Endometrium (tissue), 2 donors: Measurements from ENCODE around the gene TMEM14C.
A peak's percentile ranks its signal among the peaks of the same experiment; 100 is the strongest.
"Not testable (repeated sequence)": the region's sequence is repeated elsewhere in the genome, so short reads cannot be mapped to it uniquely, and the experiment has no call there.

Source experiments
- FAIRE-seq: peaks from 2 replicates; lab custom pipeline; 2012; peaks lifted over from hg19 to GRCh38; lab: Jason Lieb, UNC
- donor health status: control.
- donor health status: control.

TMEM14C gene

DNA sequence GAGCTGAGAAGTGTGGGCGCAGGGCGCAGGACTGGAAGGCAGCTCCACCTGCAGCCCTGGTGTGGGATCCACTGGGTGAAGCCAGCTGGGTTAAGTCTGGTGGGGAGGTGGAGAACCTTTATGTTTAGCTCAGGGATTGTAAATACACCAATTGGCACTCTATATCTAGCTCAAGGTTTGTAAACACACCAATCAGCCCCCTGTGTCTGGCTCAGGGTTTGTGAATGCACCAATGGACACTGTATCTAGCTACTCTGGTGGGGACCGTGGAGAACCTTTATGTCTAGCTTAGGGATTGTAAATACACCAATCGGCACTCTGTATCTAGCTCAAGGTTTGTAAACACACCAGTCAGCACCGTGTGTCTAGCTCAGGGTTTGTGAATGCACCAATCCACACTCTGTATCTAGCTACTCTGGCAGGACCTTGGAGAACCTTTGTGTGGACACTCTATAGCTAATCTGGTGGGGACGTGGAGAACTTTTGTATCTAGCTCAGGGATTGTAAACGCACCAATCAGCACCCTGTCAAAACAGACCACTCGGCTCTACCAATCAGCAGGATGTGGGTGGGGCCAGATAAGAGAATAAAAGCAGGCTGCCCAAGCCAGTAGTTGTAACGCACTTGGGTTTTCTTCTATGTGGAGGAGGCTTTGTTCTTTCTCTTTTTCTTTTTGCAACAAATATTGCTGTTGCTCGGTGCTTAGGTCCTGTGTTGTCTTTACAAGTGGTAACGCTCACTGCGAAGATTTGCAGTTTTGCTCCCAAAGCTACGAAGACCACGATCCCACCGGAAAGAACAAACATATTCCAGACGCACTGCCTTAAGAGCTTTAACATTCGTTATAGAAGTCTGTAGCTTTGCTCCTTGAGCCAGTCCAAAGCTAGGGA is 1.7 kb upstream of the TMEM14C start:
- FAIRE-seq, result not testable (repeated sequence)

DNA sequence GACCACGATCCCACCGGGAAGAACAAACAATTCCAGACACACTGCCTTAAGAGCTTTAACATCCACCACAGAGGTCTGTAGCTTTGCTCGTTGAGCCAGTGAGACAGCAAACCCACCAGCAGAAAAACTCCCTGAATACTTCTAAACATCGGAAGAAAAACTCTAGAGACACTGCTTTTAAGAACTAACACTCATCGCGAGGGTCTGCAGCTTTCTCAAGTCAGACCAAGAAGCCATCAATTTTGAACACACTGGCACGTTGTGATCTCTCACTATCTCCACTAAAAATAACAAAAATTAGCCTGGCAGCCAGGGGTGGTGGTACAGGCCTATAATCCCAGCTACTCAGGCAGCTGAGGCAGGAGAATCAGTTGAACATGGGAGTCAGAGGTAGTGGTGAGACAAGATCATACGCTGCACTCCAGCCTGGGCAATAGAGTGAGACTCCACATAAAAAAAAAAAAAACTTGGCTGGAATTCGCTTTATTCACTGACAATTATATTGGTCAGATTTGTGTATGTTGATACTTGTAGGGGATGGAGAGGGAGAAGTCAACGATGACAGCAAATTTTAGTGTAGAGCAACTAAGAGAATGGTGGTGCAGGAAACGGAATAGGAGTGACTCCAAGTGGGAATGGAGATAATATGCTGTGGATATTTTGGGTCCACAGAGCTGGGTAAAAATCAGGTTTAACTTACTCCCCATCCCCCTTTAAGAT is 860 bp upstream of the TMEM14C start:
- no peak for FAIRE-seq

DNA sequence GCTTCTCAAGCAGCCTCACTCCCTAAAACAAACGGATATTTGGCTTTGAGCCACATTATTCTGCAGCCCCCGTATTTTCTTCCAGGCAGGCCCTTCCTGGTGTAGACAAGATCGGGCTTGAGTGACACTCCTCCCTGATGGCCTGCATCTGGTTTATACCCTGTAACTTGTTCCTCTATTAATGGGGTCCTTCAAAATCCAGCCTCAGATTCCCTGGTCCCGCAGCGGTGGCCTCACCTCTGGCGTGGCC is 375 bp upstream of the TMEM14C start:
- no peak for FAIRE-seq

DNA sequence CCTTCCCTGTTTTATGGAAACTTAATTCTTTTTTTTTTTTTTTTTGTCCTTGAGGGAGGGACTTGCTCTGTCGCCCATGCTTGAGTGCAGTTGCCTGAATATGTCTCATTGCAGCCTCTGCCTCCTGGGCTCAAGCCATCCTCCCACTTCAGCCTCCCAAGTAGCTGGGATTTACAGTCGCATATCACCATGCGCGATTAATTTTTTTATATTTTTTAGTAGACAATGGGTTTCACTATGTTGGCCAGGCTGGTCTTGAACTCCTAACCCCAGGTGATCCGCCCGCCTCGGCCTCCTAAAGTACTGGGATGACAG is 654 bp downstream of the TMEM14C start:
- FAIRE-seq, result no peak

DNA sequence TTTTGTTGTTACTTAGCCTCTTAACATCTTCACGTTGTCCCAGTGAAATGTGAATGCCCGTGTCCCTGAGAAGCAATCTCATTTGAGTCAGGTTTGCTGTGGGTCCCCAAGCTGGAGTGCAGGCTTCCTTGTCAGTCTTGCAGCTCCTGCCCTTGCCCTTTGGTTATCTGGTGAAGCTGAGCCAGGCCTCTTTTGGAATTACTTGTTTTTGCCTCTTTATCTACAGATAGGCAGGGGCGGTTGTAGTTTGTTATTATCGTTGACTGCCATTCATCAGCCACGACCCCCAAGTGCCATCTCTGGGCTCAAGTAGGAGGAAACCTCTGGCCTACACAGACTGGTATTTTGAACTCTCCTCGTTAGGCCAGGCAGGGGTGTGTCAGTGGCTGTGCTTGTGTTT is 2.2 kb downstream of the TMEM14C start:
- no peak for FAIRE-seq

DNA sequence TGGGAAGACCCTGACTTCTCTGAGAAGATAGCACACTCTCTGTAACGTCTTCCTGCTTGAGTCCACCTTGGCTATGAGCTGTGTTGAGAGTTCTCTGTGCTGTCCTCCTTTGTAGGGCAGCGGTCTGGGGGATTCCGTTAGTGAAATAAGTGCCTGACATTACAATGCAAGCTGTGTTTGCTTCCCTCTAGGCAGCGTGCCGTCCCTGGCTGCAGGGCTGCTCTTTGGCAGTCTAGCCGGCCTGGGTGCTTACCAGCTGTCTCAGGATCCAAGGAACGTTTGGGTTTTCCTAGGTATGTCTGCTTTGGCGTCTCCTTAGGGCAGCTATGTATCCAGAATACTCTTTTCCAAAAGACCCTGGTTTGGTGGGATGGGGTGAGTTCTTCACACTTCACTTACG is 2.8 kb downstream of the TMEM14C start:
- FAIRE-seq, result no peak

DNA sequence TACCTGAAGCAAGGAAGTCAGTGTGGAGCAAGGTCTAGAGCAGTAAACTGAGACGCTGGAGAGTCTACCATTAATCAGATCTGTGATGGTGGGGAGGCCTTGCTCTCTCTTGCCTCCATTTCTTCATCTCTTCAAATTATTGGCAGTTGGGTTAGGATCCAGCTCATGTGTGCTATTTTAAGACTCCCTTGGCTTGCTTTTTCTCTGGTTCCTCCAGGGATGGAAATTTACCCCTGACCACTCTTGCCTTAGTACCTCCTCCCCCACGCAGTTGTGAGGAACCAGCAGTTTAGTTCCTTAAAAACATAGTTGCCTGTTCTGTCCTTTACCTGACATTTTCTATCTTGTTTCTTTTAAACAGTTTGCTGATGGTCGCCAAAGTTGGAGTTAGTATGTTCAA is 7.4 kb downstream of the TMEM14C start:
- no peak for FAIRE-seq

DNA sequence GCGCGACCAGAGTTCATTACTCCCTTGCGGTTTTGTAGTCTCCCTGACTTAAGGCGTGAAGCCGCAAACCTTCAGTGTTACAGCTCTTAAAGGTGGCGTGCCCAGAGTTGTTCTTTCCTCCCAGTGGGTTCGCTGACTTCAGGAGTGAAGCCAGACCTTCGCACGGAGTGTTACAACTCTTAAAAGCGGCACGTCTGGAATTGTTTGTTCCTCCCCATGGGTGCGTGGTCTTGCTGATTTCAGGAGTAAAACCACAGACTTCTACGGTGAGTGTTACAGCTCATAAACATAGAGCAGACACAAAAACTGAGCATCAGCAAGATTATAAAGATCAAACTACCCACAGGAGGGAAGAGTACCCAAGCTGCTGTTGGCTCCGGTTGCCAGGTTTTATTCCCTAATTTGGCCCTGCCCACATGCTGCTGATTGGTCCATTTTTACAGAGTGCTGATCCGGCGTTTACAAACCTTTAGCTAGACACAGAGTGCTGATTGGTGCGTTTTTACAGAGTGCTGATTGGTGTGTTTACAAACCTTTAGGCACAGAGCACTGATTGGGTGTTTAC is 10.4 kb downstream of the TMEM14C start:
- FAIRE-seq, result no peak

DNA sequence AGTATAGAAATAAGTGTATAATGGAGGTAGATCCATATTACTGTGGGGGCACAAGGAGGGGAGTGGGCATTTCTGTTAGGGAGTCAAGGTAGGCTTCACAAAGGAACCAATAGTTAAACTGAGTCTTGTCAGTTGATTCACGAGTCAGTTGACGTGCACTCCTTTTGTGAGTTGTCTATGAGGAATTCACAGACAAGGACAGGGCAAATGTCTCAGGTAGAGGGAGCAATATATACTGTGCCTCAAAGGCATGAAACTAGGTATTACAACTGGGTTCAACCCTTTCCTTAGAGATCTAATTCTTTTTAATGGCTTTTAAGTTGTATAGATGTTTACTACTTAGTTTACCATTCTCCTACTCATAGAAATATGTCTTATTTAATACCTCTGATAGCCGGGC is 11.0 kb downstream of the TMEM14C start:
- FAIRE-seq, result no peak

DNA sequence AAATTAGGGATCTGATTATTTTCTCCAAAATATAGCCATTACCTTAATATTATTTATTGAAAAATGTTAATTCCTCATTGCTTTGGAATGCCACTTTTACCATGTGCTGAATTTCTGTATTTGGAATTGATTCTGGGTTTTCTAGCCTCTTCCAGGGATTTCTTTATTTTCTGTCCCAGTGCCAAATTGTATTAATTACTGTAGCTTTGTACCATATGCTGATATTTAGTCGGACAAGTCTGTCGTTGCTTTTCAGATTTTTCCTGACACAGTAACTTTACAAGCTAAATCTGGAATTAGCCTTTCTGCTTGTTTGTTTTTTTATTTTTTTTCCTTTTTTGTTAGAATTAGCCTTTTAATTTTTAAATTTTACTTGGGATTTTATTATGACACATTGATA is 13.9 kb downstream of the TMEM14C start:
- no peak for FAIRE-seq

DNA sequence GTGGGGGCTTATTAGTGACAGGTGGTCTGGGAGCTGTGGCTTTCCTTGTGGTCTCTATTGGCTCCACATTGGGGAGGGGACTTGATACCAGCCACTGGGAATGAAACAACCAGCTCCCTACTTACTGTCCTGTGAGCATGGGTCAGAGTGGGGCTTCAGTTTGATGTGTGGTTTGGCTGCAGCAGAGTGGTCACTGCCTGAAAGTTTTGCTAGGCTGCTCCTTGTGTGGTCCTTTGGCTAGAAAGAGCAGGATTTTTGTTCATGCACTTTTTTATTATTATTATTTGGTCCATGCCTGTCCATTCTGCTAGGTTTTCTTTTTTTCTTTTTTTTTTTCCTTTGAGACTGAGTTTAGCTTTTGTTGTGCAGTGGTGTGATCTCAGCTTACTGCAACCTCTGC is 17.2 kb downstream of the TMEM14C start:
- no peak for FAIRE-seq

DNA sequence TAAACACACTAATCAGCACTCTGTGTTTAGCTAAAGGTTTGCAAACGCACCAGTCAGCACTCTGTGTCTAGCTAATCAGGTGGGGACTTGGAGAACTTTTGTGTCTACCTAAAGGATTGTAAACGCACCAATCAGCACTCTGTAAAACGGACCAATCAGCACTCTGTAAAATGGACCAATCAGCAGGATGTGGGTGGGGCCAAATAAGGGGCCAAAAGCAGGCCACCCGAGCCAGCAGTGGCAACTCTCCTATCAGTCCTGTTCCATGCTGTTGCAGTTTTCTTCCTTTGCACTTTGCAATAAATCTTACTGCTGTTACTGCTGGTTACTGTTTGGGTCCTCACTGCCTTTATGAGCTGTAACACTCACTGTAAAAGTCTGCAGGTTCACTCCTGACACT is 18.8 kb downstream of the TMEM14C start:
- not testable (repeated sequence) for FAIRE-seq

DNA sequence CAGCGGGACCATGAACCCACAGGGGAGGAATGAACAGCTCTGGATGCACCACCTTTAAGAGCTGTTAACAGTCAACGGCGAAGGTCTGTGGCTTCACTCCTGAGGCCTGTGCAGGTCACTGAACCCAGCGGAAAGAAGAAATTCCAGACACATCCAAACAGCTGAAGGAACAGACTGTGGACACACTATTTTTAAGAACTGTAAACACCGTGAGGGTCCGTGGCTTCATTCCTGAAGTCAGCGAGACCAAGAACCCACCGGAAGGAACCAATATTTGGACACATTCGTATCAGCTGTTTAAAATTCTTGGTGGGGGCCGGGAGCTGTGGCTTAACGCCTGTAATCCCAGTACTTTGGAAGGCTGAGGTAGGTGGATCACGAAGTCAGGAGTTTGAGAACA is 19.4 kb downstream of the TMEM14C start:
- no peak for FAIRE-seq

DNA sequence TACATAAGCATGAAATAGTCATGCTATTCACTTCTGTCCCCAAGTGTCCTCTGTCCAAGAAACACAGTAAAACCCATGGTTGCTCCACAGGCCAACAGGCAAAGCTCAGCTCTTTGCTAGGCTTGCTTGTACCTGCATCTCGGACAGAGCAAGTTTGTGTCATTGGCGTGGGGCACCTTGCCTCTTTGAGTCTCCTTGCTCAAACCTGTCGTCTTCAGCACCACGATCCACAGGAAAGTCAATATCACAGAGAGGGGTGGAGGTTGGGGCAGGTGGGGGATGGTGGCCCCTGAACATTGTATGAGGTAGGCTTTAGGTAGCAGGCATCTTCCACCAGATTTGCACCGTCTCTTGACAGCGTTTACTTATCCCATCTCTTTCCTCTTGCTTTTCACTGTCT is 20.6 kb downstream of the TMEM14C start:
- no peak for FAIRE-seq

DNA sequence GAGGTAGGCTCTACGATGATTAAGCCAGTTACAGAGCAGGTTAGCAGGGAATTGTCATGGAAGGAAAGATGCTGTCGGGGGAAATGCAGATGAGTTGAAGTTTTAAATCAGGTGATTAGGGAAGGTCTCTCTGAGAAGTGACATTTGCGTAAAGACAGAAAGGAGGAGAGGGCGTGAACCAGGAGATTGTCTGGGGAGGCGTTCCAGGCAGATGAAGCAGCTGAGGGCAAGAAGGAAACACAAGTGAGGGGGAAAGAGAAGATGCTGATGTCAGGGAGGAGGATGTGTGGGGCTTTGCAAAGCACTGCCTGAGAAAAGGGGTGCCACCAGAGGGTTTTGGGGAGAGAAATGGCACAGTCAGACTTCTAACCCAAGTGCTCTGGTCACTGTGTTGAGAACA is 22.2 kb downstream of the TMEM14C start:
- no peak for FAIRE-seq

DNA sequence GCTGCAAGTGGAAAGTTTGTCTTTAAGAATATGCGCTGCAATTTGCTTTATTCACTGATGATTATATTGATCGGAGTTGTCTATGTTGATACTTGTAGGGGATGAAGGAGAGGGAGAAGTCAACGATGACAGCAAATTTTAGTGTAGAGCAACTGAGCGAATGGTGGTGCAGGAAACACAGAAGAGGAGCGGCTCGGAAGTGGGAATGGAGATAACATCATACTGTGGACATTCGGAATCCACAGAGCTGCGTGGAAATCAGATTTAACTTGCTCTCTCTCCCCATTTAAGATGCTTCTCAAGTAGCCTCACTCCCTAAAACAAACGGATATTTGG is 24.0 kb downstream of the TMEM14C start:
- no peak for FAIRE-seq

DNA sequence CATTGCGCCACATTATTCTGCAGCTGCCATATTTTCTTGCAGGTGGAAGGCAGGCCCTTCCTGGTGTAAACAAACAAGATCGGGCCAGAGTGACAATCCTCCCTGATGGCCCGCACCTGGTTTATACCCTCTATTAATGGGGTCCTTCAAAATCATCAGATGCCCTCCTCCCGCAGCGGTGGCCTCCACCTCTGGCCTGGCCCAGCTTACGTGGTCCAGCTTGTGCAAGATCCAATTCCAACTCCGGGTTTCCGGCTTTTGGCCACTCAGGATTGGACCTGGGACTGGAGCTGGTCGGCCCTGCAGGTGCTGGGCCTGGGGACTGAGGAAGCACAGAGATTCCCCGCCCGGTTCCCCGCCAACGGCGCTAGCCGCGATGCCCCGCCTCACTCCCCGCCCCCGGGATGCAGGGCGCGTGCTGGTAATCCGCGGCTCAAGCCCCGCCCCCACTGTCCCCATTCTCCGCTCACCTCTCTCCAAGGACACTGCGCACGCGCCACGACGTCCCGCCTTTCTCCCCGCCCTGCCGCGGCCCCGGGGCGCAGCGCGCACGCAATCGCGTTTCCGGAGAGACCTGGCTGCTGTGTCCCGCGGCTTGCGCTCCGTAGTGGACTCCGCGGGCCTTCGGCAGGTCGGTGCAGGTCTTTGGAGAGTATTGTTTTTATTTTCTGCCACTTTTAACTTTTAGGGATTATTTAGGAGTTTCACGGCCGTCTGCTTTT is 24.5 kb downstream of the TMEM14C start, which contains the start of gene TMEM14B:
Gene TMEM14B (plus strand): TSS at position 555 of the 722 bp plus-strand sequence. CDS start 1,441 bp downstream, outside the sequence.
- FAIRE-seq, result peak; percentile 26

DNA sequence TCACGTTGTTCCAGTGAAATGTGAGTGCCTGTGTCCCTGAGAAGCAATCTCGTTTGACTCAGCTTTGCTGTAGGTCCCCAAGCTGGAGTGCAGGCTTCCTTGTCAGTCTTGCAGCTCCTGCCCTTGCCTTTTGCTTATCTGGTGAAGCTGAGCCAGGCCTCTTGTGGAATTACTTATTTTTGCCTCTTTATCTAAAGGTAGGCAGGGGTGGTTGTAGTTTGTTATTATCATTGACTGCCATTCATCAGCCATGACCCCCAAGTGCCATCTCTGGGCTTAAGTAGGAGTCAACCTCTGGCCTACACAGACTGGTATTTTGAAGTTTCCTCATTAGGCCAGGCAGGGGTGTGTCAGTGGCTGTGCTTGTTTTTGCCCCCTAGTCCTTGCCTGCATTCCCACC is 26.9 kb downstream of the TMEM14C start:
- FAIRE-seq, result no peak

DNA sequence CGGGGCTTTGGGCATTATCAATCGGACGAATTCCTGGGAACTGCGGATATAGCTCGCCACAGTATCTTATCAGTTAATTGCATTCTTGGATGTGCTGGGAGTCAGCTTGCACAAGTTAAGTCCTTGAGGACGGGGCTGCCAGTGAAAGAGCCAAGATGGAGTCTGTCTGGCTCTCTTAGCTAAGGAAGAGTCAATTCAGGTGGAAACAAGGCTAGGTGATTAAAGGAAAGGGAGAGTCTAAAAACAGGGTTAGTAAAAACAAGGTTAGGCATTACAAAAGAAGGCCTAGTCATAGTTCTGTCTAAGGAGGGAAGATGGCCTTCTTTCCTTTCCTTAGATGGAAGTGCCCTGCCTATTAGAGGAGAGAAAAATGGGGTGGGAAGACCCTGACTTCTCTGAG is 27.7 kb downstream of the TMEM14C start:
- not testable (repeated sequence) for FAIRE-seq

DNA sequence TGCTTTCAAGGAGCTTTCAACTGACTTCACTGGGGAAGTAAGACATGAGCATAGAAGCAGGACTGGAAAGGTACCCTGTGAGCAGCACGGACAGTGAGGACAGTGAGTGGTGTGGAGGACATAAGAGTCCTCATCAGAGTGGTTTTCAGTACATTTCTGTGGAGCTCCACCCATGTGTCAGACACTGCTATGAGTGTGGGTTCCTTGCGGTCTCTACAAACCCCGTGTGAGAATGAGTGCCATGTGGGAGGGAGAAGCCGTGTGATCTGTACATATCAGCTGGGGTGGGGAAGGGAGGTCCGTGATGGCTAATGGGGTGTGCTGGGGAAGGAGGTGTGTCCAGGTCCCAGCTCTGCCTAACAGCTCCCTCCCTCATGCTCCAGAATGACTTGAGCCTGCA is 28.9 kb downstream of the TMEM14C start:
- not testable (repeated sequence) for FAIRE-seq

DNA sequence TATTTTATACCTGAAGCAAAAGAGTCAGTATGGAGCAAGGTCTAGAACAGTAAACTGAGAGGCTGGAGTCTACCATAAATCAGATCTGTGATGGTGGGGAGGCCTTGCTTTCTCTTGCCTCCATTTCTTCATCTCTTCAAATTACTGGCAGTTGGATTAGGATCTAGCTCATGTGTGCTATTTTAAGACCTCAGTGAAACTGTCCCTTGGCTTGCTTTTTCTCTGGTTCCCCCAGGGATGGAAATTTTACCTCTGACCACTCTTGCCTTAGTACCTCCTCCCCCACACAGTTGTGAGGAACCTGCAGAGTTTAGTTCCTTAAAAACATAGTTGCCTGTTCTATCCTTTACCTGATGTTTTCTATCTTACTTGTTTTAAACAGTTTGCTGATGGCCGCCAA is 33.2 kb downstream of the TMEM14C start:
- no peak for FAIRE-seq

DNA sequence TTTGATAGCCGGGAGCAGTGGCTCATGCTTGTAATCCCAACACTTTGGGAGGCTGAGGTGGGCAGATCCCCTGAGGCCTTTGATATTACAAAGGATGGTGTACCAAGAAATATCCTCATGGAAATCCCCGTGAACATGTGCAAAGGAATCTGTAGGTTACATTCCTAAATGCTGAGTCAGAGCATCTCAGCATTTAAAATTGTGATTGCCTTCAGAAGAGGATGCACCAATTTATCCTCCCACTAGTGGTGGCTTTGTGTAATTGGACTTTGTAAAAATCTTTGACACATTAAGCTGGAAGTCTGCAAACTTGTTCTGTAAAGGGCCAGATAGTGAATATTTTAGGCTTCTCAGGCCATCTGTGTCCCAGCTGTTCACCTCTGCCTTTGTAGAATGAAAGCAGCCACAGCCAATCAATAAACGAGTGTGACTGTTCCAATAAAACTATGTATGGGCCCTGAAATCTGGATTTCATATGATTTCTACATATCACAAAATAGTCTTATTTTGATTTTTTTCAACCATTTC is 36.5 kb downstream of the TMEM14C start:
- FAIRE-seq, result peak; percentile 15

DNA sequence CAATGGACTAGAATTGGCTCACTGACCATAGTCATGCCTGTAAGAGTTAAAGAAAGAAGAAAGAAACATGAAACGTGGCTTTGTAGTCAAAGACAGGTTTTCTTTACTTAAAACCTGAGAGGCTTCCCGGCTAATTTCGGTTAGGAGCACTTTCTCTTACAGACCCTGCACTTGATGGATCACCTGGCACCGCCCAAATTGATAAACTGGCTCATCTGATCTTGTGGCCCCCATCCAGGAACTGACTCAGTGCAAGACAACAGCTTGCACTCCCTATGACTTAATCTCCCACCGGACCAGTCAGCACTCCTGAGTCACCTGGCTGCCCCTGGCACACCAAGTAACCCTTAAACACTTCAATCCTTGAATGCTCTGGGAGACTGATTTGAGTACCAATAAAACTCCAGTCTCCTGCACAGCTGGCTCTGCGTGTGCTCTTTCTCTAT is 37.0 kb downstream of the TMEM14C start:
- no peak for FAIRE-seq
